ENCODE measurements around the gene EAF1. TPM values are rescaled to one million over a fixed set of nuclear protein-coding genes. Genes with fewer than 3 reads are reported as not detected.

Gene EAF1
- total RNA-seq, 4 donors from 2014 or later: 18.3 to 35.5 (median 28.2) TPM

GRCh38 chr3:15431256-15431837, 3.9 kb downstream of the EAF1 start:
- WGBS, 2 donors: 84 to 85% methylated on average over 3 of the region's 3 CpGs

GRCh38 chr3:15433531-15433930, 6.1 kb downstream of the EAF1 start:
- 93 to 97% methylated on average over 1 of the region's 1 CpG for WGBS, 2 donors
- no peak for DNase-seq (ENCODE audit: low spot score in 2 of 2)
- H3K4me3 ChIP-seq (ENCODE audit: low read depth, poor library complexity, severe bottlenecking): no peak overlapping the region
- TF ChIP-seq CTCF (IDR thresholded peaks at IDR 0.05) (no peak), POLR2A (IDR thresholded peaks at IDR 0.05) (no peak)
- intact Hi-C loops (cut with DNase I; ENCODE audit: low total_unique reads): no loop called here

More at GRCh38 chr3:15431256-15431837, 3.9 kb downstream of the EAF1 start:
- DNase-seq (ENCODE audit: low spot score in 2 of 2): peak in 1 of 2 donors; percentile 13
- intact Hi-C loops (cut with DNase I; ENCODE audit: low total_unique reads): no loop called here
- no peak for TF ChIP-seq CTCF (IDR thresholded peaks at IDR 0.05)
- no peak for TF ChIP-seq POLR2A (IDR thresholded peaks at IDR 0.05)
- H3K4me3 ChIP-seq (ENCODE audit: low read depth, poor library complexity, severe bottlenecking): no peak overlapping the region

GRCh38 chr3:15434756-15435155, 7.4 kb downstream of the EAF1 start:
- intact Hi-C loops (cut with DNase I; ENCODE audit: low total_unique reads): no loop called here
- no peak overlapping the region for H3K4me3 ChIP-seq (ENCODE audit: low read depth, poor library complexity, severe bottlenecking)
- WGBS, 2 donors: 91 to 98% methylated on average over 4 of the region's 4 CpGs
- no peak for TF ChIP-seq POLR2A (IDR thresholded peaks at IDR 0.05)
- TF ChIP-seq CTCF (IDR thresholded peaks at IDR 0.05): no peak
- DNase-seq (ENCODE audit: low spot score in 2 of 2): peak in 1 of 2 donors; percentile 7

GRCh38 chr3:15436246-15436645, 8.8 kb downstream of the EAF1 start:
- H3K4me3 ChIP-seq (ENCODE audit: low read depth, poor library complexity, severe bottlenecking): no peak overlapping the region
- TF ChIP-seq POLR2A (IDR thresholded peaks at IDR 0.05) (no peak), CTCF (IDR thresholded peaks at IDR 0.05) (no peak)
- intact Hi-C loops (cut with DNase I; ENCODE audit: low total_unique reads): no loop called here
- WGBS, 2 donors: 80 to 94% methylated on average over 6 of the region's 6 CpGs
- peak in 1 of 2 donors; percentile 12 for DNase-seq (ENCODE audit: low spot score in 2 of 2)

- 79 to 86% methylated on average over 4 of the region's 4 CpGs for WGBS, 2 donors
- intact Hi-C loops (cut with DNase I; ENCODE audit: low total_unique reads): no loop called here
- no peak for DNase-seq (ENCODE audit: low spot score in 2 of 2)
- H3K4me3 ChIP-seq (ENCODE audit: low read depth, poor library complexity, severe bottlenecking): no peak overlapping the region
- no peak for TF ChIP-seq POLR2A (IDR thresholded peaks at IDR 0.05)
These were observed 11.6 kb downstream of the EAF1 start for GRCh38 chr3:15438983-15439382.

- DNase-seq (ENCODE audit: low spot score in 2 of 2): no peak
- no peak for TF ChIP-seq CTCF (IDR thresholded peaks at IDR 0.05)
- TF ChIP-seq POLR2A (IDR thresholded peaks at IDR 0.05): no peak
- no peak overlapping the region for H3K4me3 ChIP-seq (ENCODE audit: low read depth, poor library complexity, severe bottlenecking)
- intact Hi-C loops (cut with DNase I; ENCODE audit: low total_unique reads): no loop called here
These were observed 12.1 kb downstream of the EAF1 start for GRCh38 chr3:15439476-15439875.

Measured in lower leg skin (tissue), 4 donors.